K562 (cell line): ENCODE measurements around the gene PNMA8B. TPM values are rescaled to one million over a fixed set of nuclear protein-coding genes. Genes with fewer than 3 reads are reported as not detected.

Source experiments
- MYC ChIP-seq, 2 experiments: fragments of 250-450 bp in 1 of 2; sonication (Bioruptor Pico) in 1 of 2; IDR thresholded peaks; 2 replicates each; pipeline versions ENCODE4 v1.5.1 to v1.6.1; 2012 to 2021; ENCODE audit warnings: low read depth in 2 of 2, borderline replicate concordance in 1 of 2, improper control_type of control experiment in 1 of 2, low read length in 1 of 2, mild to moderate bottlenecking in 1 of 2, moderate library complexity in 1 of 2
- REST ChIP-seq, 2 experiments: fragments of 450-650 bp; formaldehyde crosslinking in 1 of 2; IDR thresholded peaks; 2 replicates each; pipeline versions ENCODE4 v1.4.0 to v1.6.1; 2014 to 2020; ENCODE audit warnings: mild to moderate bottlenecking in 2 of 2, borderline replicate concordance in 1 of 2, low read depth in 1 of 2
- polyA plus RNA-seq, 8 experiments: library from polyadenylated mRNA; depleted of rRNA in 4 of 8; stranded (reverse) in 5 of 8; unstranded in 3 of 8; fragments of >200 nt; fragmentation: Nextera tagmentation in 2 of 8; fragmentation: Illumina TruSeq in 1 of 8; extraction: Ambion mirVana in 2 of 8; extraction: Trizol in 1 of 8; gene quantifications; 2 replicates each; pipeline versions ENCODE4 v1.2.1 to v1.2.3, GENCODE V29; 2011 to 2014; ENCODE audit warnings: inconsistent platforms in 1 of 8, missing spikeins in 1 of 8
- total RNA-seq, 7 experiments: library from RNA; depleted of rRNA in 6 of 7; stranded (reverse); fragments of >200 nt in 6 of 7; fragmentation: Illumina TruSeq in 2 of 7; extraction: Trizol in 2 of 7; gene quantifications; 2 replicates each; pipeline versions ENCODE4 v1.2.1 to v1.2.3, GENCODE V29; 2011 to 2021; ENCODE audit warnings: low replicate concordance in 1 of 7

Gene PNMA8B
- total and polyA plus RNA-seq, 9 of the 15 experiments (the other 6 are each of a cell fraction or from before 2014, with no cell fraction given), result not detected

GRCh38 chr19:46493236-46494145 is 2.2 kb downstream of the PNMA8B start (continued):
- TF ChIP-seq REST (IDR thresholded peaks at IDR 0.05; ENCODE audit: borderline replicate concordance) (no peak), REST (CRISPR knock-in tag; IDR thresholded peaks at IDR 0.05; ENCODE audit: low read depth) (no peak), MYC (IDR thresholded peaks at IDR 0.05; ENCODE audit: low read depth, low read length) (no peak), MYC (CRISPR knock-in tag; IDR thresholded peaks at IDR 0.05; ENCODE audit: borderline replicate concordance, low read depth) (no peak)
